Measurements from ENCODE around the gene RAB40C.

GRCh38 chr16:667780-668518 is 78.1 kb downstream of the RAB40C start, which contains the start of gene RHOT2:
- TF ChIP-seq CTCF (IDR thresholded peaks at IDR 0.05; ENCODE audit: poor library complexity) (peak; percentile 83), EZH2phosphoT487 (IDR thresholded peaks at IDR 0.05; ENCODE audit: low read depth, severe bottlenecking, unreplicated experiment) (no peak)

Measured in hepatocyte (in vitro differentiated cells).